HG03520 (cell line): ENCODE measurements around the gene BNIP1.
"Not testable (repeated sequence)": the region's sequence is repeated elsewhere in the genome, so short reads cannot be mapped to it uniquely, and the experiment has no call there.

ENCODE experiments used
- ATAC-seq: cut with Tn5 transposase; IDR thresholded peaks from one replicate; pipeline ENCODE4 v1.9.1; 2021; ENCODE audit warnings: mild to moderate bottlenecking, moderate library complexity; ENCODE audit not compliant: unreplicated experiment

Gene BNIP1, protein sequence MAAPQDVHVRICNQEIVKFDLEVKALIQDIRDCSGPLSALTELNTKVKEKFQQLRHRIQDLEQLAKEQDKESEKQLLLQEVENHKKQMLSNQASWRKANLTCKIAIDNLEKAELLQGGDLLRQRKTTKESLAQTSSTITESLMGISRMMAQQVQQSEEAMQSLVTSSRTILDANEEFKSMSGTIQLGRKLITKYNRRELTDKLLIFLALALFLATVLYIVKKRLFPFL

DNA sequence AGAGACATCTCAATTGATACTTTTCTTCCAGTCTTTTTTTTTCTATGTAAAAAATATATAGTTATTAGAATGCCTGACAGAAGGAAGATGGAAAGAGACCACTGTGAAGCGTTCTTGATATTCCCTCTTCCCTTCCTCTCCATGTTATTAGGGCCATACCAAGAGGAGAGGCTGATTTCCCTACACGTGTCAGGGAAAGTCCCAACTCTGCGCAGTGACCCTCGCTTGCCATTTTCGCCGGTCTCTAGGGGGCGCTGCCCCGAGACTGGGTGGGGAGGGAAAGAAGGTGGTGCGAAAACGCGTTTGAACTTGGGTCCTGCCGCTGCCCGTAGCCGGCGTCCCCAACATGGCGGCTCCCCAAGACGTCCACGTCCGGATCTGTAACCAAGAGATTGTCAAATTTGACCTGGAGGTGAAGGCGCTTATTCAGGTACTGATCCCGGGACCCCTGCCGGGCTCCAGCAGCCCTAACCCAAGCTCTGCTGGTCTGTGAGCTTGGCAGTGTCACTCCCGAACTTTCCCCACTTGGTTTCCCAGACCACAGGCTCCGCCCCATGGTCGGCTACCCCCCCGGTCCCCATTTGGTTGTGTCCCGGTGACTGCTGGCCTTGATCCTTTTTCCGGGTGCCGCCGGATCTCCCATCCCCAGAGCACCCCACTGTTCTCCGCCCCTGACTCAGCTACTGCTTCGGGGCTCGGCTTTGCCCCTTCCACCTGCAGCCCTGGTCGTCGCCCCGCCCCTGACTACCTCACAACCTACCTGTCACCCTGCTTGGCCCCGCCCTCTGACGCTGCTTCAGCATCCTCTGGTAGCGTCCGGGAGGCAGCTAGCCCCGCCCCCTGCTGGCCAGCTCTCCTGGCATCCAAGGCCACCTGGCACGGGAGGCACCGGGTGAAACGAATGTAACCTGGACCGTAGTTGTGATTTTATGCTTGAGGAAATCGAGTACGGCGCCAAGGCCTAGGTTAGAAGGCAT lies at the start of gene BNIP1:
Gene BNIP1 (plus strand): TSS at position 332 of the 977 bp plus-strand sequence. CDS start 15 bp downstream, at position 347.
- peak; percentile 90 for ATAC-seq

DNA sequence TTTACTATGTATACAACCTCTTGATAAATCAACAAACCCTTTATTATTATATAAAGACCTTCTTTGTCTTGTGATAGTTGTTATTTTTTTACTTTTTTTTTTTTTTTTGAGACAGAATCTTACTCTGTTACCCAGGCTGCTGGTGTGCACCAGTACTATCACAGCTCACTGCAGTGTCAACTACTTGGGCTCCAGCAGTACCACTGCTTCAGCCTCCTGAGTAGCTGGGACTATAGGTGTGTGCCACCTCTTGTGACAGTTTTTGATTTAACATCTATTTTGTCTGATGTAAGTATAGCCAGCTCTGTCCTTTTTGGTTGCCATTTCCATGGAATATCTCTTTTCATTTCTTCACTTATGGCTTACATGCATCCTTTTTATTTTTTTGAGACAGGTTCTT lies 45.5 kb upstream of the BNIP1 start:
- no peak for ATAC-seq

DNA sequence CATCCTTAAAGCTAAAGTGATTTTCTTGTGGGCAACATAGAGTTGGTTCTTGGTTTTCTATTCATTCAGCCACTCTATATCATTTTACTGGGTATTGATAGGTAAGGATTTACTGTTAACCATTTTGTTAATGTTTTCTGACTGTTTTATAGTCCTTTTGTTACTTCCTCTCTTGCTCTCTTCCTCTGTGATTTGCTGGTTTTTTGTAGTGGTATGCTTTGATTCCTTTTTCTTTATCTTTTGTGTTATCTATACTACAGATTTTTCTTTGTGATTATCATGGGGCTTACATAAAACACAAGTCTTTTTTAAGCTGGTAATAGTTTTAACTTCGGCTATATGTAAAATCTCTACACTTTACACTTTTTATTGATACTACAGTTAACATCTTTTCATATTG lies 44.9 kb upstream of the BNIP1 start:
- no peak for ATAC-seq

DNA sequence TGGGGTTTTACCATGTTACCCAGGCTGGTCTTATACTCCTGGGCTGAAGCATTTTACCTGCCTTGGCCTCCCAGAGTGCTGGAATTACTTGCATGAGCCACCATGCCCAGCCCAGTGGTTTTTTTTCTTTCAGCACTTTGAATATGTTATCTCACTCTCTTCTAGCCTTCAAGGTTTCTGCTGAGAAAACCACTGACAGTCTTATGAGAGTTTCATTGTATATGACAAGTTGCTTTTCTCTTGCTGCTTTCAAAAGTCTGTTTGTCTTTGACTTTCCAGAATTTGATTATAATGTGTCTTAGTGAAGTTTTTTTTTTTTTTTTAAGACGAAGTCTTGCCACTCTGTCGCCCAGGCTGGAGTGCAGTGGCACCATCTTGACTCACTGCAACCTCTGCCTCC lies 43.1 kb upstream of the BNIP1 start:
- no peak for ATAC-seq

DNA sequence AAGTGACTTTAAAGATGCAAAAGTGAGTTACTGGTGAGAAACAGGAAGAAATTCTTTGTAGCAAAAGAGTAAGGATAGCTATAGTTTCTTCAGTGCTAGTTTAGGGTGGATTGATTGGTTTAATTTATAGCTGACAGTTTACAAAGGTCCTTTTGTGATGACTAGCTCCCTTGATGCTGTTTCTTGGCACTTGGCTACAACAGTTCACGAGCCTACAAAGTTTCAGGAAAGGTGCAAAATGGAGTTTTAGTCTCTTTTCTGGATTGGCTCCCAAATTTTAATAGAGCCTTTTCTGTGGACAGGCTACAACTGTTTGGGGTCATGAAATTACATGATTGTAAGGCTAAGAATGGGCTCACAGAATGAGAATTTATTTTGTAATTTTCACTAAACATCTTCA lies 40.9 kb upstream of the BNIP1 start:
- no peak for ATAC-seq

DNA sequence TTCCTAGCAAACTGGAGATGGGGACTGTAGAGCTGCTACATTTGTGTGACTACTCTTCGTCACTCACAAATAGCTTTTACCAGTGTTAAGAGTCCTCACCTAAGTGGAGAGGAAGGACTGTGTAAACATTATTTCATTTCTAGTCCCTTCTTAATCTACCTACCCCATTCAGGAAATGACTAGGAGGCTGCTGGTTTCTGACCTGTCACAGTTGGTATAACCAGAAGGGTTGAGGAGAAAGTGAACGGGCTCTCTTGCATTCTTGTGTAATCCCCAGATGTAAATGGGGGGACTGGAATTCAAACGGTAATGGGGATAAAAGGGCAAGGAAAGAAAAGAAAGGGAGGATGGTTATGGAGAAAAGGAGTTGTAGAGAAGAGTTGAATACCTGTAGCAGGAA lies 35.4 kb upstream of the BNIP1 start:
- ATAC-seq = no peak

DNA sequence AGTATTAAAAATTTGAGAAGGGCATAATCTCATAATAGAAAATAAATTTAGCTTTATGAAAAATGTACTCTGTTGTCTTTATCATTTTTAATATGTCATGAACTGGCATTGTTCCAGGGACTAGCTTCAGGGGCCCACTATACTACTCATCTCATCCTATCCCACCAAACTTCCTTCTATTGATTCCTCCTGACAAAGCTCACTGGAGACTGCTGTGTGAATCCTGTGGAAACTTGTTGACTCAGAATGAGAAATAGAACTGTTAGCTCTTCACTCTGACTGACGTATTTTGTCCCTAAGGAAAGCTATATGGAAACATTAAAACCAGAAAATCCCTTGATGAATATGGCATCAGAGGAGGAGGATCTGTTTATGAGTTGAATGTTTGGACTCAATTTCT lies 29.8 kb upstream of the BNIP1 start:
- no peak for ATAC-seq

DNA sequence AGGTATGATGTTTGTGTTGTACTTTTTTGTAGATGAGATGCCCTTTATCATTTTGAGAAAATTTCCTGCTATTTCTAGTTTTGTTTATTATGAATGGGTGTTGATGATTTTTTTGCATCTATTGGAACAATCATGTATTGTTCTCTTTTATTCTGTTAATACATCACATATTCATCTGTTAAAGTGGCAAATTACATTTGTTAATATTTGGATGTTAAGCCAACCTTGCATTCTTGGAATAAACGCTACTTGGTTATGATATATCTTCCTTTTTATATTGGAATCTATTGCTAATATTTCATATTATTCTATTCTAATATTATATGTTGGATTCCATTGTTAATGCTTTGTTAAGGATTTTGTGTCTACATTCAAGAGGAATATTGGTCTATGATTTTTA lies 24.6 kb upstream of the BNIP1 start:
- no peak for ATAC-seq

DNA sequence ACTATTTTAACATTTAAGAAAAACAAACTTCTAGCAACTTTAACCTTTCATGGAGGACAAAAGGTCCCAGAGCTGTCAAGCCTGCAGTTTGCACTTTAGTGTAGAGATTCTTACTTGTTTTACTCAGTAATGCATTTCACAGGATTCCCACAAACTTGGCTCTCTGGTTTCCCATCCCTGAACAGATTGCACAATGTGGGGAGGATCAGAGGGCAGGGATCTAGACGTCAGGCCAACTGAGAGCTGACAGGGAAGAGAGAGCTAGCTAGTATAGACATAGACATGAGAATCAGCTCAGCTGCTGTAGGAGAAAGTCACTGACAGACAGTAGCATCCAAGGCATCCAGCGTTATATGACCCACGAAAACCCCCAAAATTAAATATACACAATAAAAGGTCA lies 20.9 kb upstream of the BNIP1 start:
- no peak for ATAC-seq

DNA sequence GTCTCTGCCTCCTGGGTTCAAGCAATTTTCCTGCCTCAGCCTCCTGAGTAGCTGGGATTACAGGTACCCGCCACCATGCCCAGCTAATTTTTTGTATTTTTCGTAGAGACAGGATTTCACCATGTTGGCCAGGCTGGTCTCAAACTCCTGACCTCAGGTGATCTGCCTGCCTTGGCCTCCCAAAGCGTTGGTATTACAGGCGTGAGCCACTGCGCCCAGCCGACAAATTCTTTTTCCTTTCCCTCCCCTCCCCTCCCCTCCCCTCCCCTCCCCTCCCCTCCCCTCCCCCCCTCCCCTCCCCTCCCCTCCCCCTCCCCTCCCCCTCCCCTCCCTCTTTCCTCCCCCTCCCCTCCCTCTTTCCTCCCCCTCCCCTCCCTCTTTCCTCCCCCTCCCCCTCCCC lies 12.2 kb upstream of the BNIP1 start:
- not testable (repeated sequence) for ATAC-seq

DNA sequence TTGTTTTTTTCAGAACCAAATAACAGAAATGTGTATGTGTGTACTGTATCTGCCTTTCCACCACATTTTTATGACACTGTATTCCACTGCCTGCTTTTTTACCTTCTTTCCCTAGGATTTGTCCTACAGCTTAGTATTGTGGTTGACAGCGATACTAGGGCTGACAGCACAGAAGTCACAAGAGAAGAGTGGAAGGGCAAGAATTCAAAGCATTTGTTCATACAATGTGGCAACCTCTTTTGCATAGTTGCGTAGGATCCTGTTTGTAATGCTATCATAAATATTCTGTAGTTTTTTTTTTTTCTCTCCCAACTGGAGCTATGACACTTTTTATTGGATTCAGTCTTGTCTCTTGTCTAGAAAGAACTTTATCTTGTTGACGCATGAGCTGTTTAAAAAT lies 5.6 kb upstream of the BNIP1 start:
- ATAC-seq = no peak

DNA sequence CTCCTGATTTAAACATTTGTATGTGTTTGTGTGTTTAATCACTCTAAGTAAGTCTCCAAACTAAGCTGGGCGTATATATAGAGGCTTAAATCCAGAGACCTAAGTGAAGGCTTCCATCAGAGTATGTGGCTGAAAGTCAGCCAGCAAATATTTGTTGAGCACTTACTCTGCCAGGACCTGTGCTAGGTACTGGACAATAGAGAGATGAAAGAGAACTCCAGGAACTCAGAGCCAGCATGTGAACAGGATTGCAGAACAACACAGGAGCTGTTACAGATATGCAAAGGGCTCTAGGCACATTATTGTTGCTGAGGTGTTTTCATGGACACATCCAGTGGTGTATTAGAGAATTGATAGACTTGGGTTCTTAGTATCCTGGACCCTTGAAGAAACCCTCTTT lies 4.7 kb upstream of the BNIP1 start:
- ATAC-seq = no peak

DNA sequence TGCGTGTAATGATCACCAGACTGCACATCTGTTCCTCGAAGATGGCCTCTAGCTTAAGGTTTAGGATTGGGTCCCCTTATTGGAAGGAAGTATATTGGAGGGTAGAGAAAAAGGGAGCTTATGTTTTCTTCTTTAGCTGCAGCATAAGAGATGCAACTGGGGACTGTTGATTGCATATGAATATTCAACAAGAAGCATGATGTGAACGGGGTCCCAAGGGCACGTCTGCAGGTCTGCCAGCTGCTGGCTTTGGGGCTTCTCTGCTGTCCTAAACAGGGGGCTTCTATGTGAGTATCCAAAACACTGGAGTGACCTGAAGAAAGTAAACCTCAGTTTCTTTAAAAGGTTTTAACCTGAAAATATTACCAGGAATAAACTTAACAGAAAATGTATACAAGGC lies 3.6 kb upstream of the BNIP1 start:
- no peak for ATAC-seq

DNA sequence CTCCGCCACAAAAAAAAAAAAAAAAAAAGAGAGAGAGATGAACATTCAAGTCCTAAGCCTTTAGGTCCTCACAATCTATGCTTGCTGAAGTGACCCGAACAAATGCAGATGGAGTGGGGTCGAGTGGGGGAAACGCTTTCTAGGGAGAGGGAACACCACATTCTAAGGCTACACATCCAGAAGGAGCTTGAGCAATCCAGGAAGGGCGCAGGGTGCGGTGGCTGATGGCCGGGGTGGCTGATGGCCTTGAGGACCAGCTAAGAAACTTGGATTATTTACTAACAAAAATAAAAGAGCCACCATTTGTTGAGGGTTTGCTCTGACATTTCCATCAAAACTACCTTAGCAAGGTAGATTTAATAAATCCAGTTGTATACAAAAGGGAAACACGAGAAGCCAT lies 764 bp upstream of the BNIP1 start:
- no peak for ATAC-seq

DNA sequence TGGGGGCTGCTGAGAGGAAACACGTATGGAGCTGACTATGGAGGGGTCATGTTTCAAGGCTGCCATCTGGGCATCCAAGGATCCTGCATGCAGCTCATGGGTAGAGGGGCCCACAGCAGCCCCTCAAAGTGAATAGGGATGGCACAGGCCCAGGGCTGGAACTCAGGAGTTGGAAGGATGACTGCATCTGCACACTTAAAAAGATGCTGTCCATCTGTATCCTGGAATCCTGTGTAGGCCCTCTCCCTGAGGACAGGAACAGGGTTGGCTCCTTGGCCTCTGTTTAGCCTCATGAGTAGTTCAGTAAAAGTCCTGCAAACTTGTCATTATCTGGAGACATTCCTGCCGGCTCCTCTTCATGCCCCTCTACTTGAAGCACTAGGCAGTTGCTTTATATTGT lies 4.0 kb downstream of the BNIP1 start:
- no peak for ATAC-seq

DNA sequence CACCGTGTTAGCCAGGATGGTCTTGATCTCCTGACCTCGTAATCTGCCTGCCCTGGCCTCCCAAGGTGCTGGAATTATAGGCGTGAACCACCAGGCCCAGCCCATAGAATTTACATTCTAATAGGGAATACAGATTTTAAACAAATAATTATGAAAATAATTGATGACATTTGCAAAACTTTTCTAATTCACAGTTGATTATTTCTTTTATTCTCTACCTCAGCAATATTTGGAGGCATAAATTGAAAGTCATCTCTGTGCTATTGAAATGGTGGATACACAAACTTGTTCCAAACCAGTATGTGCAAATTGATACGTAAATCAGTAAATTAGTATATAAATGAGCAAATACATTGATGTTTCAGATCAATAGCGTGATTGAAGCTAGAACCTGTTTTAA lies 8.2 kb downstream of the BNIP1 start:
- ATAC-seq = no peak

DNA sequence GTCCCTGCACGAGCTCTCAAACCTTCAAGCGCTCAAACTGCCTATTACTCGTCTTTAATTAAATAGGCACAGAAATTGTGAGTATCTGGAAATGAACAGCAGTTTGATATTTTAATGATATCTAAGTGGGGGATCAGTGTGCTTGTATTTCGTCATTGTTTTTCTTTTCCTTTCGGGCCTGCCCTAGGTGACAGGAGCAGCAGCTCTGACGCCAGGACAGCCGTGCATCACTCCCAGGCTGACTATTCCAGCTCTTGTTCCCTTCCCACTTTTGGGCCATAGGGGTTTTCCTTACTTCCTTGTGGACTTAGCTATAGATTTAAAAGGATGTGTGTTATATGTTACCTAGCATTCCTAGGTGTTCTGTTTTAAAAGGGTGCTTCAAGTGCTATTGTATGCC lies 9.5 kb downstream of the BNIP1 start:
- ATAC-seq = no peak

DNA sequence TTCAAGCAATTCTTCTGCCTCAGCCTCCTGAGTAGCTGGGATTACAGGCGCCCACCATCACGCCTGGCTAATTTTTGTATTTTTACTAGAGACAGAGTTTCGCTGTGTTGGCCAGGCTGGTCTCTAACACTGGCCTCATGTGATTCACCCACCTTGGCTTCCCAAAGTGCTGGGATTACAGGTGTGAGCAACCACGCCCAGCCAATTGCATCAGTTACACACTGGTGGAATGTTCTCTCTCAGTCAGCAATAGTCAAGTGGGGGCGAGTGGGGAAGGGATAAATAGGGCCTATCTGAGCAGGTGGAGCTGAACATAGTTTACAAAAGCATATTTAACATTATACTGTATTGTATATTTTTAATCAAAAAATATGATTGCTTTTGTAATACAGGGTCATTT lies 10.3 kb downstream of the BNIP1 start:
- ATAC-seq = not testable (repeated sequence)

DNA sequence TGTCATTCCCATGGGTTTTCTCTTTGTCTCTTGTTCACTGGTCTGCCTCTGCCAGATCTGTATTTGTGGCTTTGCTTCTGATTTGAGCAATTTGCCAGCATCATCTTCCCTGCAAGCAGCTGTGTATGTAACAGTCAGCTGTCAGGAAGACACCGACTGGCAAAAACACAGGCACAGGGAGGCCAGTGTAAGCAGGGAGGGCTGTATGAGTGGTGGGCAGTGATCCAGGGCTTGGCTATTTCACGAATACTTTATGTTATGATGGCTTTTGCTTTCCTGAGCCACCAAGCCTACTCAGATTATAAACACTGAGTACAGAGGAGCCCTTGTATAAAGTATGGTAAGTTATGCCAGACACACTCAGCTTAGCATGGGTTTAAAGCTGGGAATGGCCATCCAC lies 11.6 kb downstream of the BNIP1 start:
- no peak for ATAC-seq

DNA sequence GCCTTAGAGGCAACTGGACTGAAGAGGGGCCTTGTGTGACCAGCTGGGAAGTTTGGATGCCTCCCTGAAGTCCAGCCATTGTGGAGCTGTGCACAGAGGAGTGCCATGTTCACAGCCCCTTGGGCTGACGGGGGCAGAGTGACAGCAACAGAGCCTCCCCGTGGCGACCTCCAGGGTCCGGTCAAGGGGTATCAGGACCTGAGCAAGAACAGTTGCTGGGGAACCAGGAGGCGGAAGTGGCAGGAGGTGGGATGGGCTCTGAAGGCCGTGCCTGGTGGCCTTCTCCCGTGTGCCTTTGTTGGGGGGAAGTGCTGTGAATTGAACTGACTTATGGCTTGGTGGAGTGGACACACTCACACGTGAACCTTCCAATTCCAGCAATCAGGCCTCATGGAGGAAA lies 14.0 kb downstream of the BNIP1 start:
- ATAC-seq = no peak

DNA sequence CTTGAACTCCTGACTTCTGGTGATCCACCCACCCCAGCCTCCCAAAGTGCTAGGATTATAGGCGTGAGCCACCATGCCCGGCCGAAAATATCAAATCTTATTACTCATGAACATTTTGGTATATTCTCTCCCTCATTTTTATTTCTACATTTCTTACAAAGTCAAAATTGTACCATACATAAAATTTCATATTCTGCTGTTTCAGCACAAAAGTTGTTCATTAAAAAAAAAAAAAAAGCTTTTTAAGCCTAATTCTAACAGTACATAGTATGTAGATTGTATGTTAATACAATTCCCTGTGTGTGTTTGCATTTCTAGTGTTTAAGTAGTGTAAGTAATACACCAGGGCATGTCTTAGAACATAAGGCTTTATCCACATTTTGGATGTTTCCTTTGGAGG lies 14.9 kb downstream of the BNIP1 start:
- ATAC-seq = no peak

DNA sequence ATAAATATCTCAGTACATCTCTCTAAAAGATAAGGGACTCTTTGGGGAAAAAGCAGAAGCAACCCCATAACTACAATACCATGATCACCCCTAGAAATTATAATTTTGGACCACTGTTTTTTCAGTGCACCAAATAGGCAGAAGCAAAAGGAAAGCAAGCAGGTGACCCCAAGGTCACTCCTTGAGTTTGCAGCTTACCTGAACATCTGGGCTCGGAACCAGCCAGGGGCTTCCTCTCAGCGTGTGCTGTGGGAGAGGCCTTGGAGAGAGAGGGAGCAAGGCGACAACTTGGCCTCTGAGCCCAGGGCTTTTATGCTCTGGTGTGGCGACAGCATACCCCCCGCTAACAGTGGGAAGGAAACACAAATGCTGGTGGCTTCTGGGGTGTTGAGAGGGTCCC lies 16.8 kb downstream of the BNIP1 start:
- no peak for ATAC-seq
